ENCODE measurements around the gene EFR3B.

GRCh38 chr2:25078170-25079049, 36.5 kb downstream of the EFR3B start:
- TF ChIP-seq CTCF (conservative IDR thresholded peaks at IDR 0.05; ENCODE audit: low read length) (no peak), EZH2phosphoT487 (IDR thresholded peaks at IDR 0.05; ENCODE audit: borderline replicate concordance, low read depth, low read length) (no peak)

Data from OCI-LY7 (cell line).